Stimulated activated CD8-positive, alpha-beta memory T cell treated with anti-CD3 and anti-CD28 coated beads, Interleukin-15, amount 100 ng/mL, for 1 hour (primary cell): ENCODE data around the gene PSORS1C1.
"Not testable (repeated sequence)": the region's sequence is repeated elsewhere in the genome, so short reads cannot be mapped to it uniquely, and the experiment has no call there.

Source experiments
- DNase-seq: peaks from one replicate; pipeline ENCODE4 v3.0.0-alpha.2; 2020; ENCODE audit warnings: low read depth

The PSORS1C1 gene

GRCh38 chr6:31158863-31159855 is 44.6 kb downstream of the PSORS1C1 start:
- DNase-seq: no peak

GRCh38 chr6:31161216-31162126 is 46.9 kb downstream of the PSORS1C1 start:
- DNase-seq: no peak

GRCh38 chr6:31162463-31163165 is 48.0 kb downstream of the PSORS1C1 start:
- DNase-seq: no peak

- DNase-seq: no peak
Observed at GRCh38 chr6:31163922-31164321, 49.3 kb downstream of the PSORS1C1 start.

GRCh38 chr6:31164475-31165063 is 50.0 kb downstream of the PSORS1C1 start:
- DNase-seq: not testable (repeated sequence)

- DNase-seq: not testable (repeated sequence)
Observed at GRCh38 chr6:31165064-31165832, 50.6 kb downstream of the PSORS1C1 start.

- no peak for DNase-seq
Observed at GRCh38 chr6:31165986-31166385, 51.4 kb downstream of the PSORS1C1 start.

GRCh38 chr6:31168606-31169005 is 54.0 kb downstream of the PSORS1C1 start:
- DNase-seq: no peak

GRCh38 chr6:31169123-31169857 is 54.7 kb downstream of the PSORS1C1 start:
- no peak for DNase-seq

GRCh38 chr6:31169858-31170599 is 55.4 kb downstream of the PSORS1C1 start:
- DNase-seq: not testable (repeated sequence)

GRCh38 chr6:31170600-31170881 is 55.9 kb downstream of the PSORS1C1 start, which contains the start of gene POU5F1:
Gene POU5F1 (minus strand): TSS chr6:31170682. CDS start chr6:31170620, 62 bp downstream.
- no peak for DNase-seq

- DNase-seq: no peak
Observed at GRCh38 chr6:31170987-31171671, 56.5 kb downstream of the PSORS1C1 start.

GRCh38 chr6:31171931-31172905 is 57.6 kb downstream of the PSORS1C1 start:
- DNase-seq: no peak

- no peak for DNase-seq
Observed at GRCh38 chr6:31172973-31173384, 58.4 kb downstream of the PSORS1C1 start.

- DNase-seq: no peak
Observed at GRCh38 chr6:31173406-31173805, 58.8 kb downstream of the PSORS1C1 start.

- DNase-seq: no peak
Observed at GRCh38 chr6:31174378-31174777, 59.8 kb downstream of the PSORS1C1 start.

GRCh38 chr6:31175971-31176370 is 61.4 kb downstream of the PSORS1C1 start:
- no peak for DNase-seq
